Endothelial cell of umbilical vein (primary cell): ENCODE data around the gene SLC30A2. TPM values are rescaled to one million over a fixed set of nuclear protein-coding genes. Genes with fewer than 3 reads are reported as not detected.

Source experiments
- BruUV-seq: library from RNA; stranded (reverse); fragments of 400-500 nt; replicated peaks from 2 replicates; lab custom pipeline; 2021; lab: Mats Ljungman, UMichigan
- CTCF ChIA-PET: fragments of 300-600, 350-600 bp; sonication (Branson Sonifier 250); formaldehyde crosslinking; loops from one replicate; lab custom pipeline; 2021; ENCODE audit warnings: antibody characterized with exemption, inconsistent platforms; lab: Charles Lee
- POLR2A ChIA-PET: fragments of 300-600, 350-600 bp; sonication (Branson Sonifier 250); formaldehyde crosslinking; loops from one replicate; lab custom pipeline; 2021; ENCODE audit warnings: antibody characterized with exemption, inconsistent platforms; lab: Charles Lee
- DNase-seq: peaks from one replicate; pipeline ENCODE4 v3.0.0-alpha.2; 2011; ENCODE audit warnings: low read depth, low spot score
- FAIRE-seq: peaks from 2 replicates; lab custom pipeline; 2011; peaks lifted over from hg19 to GRCh38; lab: Jason Lieb, UNC
- H2AFZ ChIP-seq: 2 replicates; pipeline ENCODE4 v1.6.0; 2012; ENCODE audit warnings: low read depth, low read length, control low read depth, inconsistent platforms
- H3K27ac ChIP-seq: 2 replicates; pipeline ENCODE4 v1.5.1; 2011; ENCODE audit warnings: low read depth, mild to moderate bottlenecking, control low read depth, low read length, moderate library complexity; ENCODE audit not compliant: insufficient read depth
- H3K27me3 ChIP-seq, 2 experiments: 2 replicates each; pipeline versions ENCODE4 v1.6.0 to v1.6.1; 2011; ENCODE audit warnings: low read length in 2 of 2, mixed read lengths in 1 of 2; ENCODE audit not compliant: control insufficient read depth in 2 of 2, insufficient read depth in 2 of 2
- H3K36me3 ChIP-seq, 2 experiments: 2 replicates in 1 of 2; 3 replicates in 1 of 2; pipeline ENCODE4 v1.5.1; 2011; ENCODE audit warnings: low read length in 2 of 2, mild to moderate bottlenecking in 1 of 2, moderate library complexity in 1 of 2; ENCODE audit not compliant: control insufficient read depth in 2 of 2, insufficient read depth in 2 of 2; ENCODE audit errors: extremely low read depth in 1 of 2
- H3K4me1 ChIP-seq: 3 replicates; pipeline ENCODE4 v1.5.1; 2011; ENCODE audit warnings: mild to moderate bottlenecking, low read length; ENCODE audit not compliant: control insufficient read depth, insufficient read depth; ENCODE audit errors: extremely low read depth
- H3K4me2 ChIP-seq: 2 replicates; pipeline ENCODE4 v1.6.1; 2011; ENCODE audit warnings: low read length, control low read depth, mixed read lengths; ENCODE audit not compliant: insufficient read depth
- H3K4me3 ChIP-seq, 3 experiments: fragments of 200-600 bp in 1 of 3; sonication (generic), shearing (Covaris generic) in 1 of 3; replicated peaks in 1 of 3; 2 replicates each; pipeline ENCODE4 v1.5.1; 2011 to 2016; ENCODE audit warnings: control low read depth in 3 of 3, low read length in 3 of 3, mild to moderate bottlenecking in 2 of 3, inconsistent platforms in 1 of 3, low read depth in 1 of 3, moderate library complexity in 1 of 3; ENCODE audit not compliant: insufficient read depth in 1 of 3
- H3K79me2 ChIP-seq: 2 replicates; pipeline ENCODE4 v1.6.0; 2012; ENCODE audit warnings: low read length, inconsistent platforms; ENCODE audit not compliant: control insufficient read depth, insufficient read depth
- H3K9ac ChIP-seq: replicated peaks from 2 replicates; pipeline ENCODE3; 2011; ENCODE audit warnings: low read length, control low read depth; ENCODE audit not compliant: insufficient read depth; ENCODE audit errors: extremely low read depth
- H3K9me1 ChIP-seq: replicated peaks from 3 replicates; pipeline ENCODE4 v1.6.0; 2011; ENCODE audit warnings: mild to moderate bottlenecking, low read length; ENCODE audit not compliant: control insufficient read depth, insufficient read depth; ENCODE audit errors: extremely low read depth
- H3K9me3 ChIP-seq: replicated peaks from 2 replicates; pipeline ENCODE4 v1.5.1; 2012; ENCODE audit warnings: low read length, inconsistent platforms; ENCODE audit not compliant: control insufficient read depth, insufficient read depth
- H4K20me1 ChIP-seq: replicated peaks from 2 replicates; pipeline ENCODE3; 2011; ENCODE audit warnings: mild to moderate bottlenecking, low read length; ENCODE audit not compliant: control insufficient read depth, insufficient read depth; ENCODE audit errors: extremely low read depth
- EZH2 ChIP-seq: IDR thresholded peaks from 2 replicates; pipeline ENCODE4 v1.6.1; 2012; ENCODE audit warnings: borderline replicate concordance, low read depth, mild to moderate bottlenecking, moderate library complexity, low read length, inconsistent platforms; ENCODE audit not compliant: severe bottlenecking
- FOS ChIP-seq: IDR thresholded peaks from 2 replicates; pipeline ENCODE4 v1.6.1; 2011; ENCODE audit warnings: mild to moderate bottlenecking, low read length, moderate library complexity, borderline replicate concordance; ENCODE audit not compliant: insufficient read depth
- GATA2 ChIP-seq: IDR thresholded peaks from 2 replicates; pipeline ENCODE4 v1.7.0; 2011; ENCODE audit warnings: low read depth, mild to moderate bottlenecking, moderate library complexity, mixed read lengths, low read length; ENCODE audit not compliant: insufficient read length, insufficient read depth
- JUN ChIP-seq: IDR thresholded peaks from 2 replicates; pipeline ENCODE4 v1.6.1; 2011; ENCODE audit warnings: borderline replicate concordance, low read depth; ENCODE audit not compliant: insufficient read length, insufficient read depth
- MYC ChIP-seq: IDR thresholded peaks from one replicate; pipeline ENCODE4 v1.6.1; 2011; ENCODE audit warnings: mild to moderate bottlenecking, low read depth, low read length
- POLR2AphosphoS5 ChIP-seq: IDR thresholded peaks from 2 replicates; pipeline ENCODE4 v1.6.1; 2012; ENCODE audit warnings: low read depth, mild to moderate bottlenecking, control low read depth, low read length, moderate library complexity; ENCODE audit not compliant: insufficient read depth
- dilution Hi-C: fragments of 300-500 bp; cut with MboI; formaldehyde crosslinking; loops from one replicate; pipeline ENCODE4 v1.15.0; 2019; ENCODE audit warnings: low sequenced_read_pairs; ENCODE audit not compliant: extremely low pct_ligation_motif_present
- intact Hi-C: fragments of 100-400 bp; cut with micrococcal nuclease; formaldehyde crosslinking; loops from one replicate; pipeline ENCODE4 v1.10.0; 2022
- polyA plus RNA-seq, 4 experiments: library from polyadenylated mRNA; depleted of rRNA in 3 of 4; stranded (reverse) in 3 of 4; unstranded in 1 of 4; fragments of >200 nt; gene quantifications; 2 replicates each; pipeline versions ENCODE4 v1.2.1 to v1.2.3, GENCODE V29; 2011 to 2012; ENCODE audit warnings: missing spikeins in 1 of 4
- total RNA-seq: library from RNA; stranded (reverse); gene quantifications from 2 replicates; pipeline ENCODE4 v1.2.3, GENCODE V29; 2021
- TF ChIP-seq, protein P1 (sequence below): IDR thresholded peaks from 2 replicates; pipeline ENCODE4 v1.6.1; 2011; ENCODE audit not compliant: insufficient read depth, insufficient read length

The SLC30A2 gene
- total and polyA plus RNA-seq, 2 donors (not counting 3 experiments of a cell fraction or from before 2014, with no cell fraction given): not detected

DNA sequence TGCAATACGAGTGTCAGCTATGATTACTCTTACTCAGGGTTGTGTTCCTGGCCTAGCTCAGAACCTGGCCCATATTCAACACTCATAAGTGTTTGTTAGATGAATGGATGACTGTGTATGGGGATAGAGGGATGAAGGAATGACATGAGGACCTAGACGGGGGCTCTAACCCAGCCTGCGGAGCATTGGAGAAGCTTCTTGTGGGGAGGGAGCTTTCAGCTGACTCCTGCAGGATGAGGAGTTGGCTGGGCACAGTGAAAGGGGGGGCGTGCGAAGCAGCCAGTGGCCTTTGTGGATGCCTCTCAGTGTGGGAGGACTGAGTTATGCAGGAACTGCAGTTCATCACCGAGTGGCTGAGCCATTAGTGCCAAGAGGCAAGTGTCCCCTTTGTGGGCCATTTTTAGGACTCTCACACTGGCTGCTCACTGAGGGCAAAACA lies 25.6 kb downstream of the SLC30A2 start:
- Histone ChIP-seq H4K20me1 (no peaks in the 10 kb centered on the region), H3K79me2 (no peaks in the 10 kb centered on the region), H3K9me3 (no peaks in the 10 kb centered on the region), H3K27ac (no peak overlapping the region), H3K27me3 (peaks cover 2 to 4% of the 10 kb centered on the region in 2 experiments), H3K9me1 (no peaks in the 10 kb centered on the region), H3K4me3 (no peak overlapping the region), H2AFZ (no peak overlapping the region), H3K4me2 (no peak overlapping the region), H3K36me3 (no peaks in the 10 kb centered on the region), H3K4me1 (no peaks in the 10 kb centered on the region), H3K9ac (no peak overlapping the region)
- dilution Hi-C loops (no loop called here), intact Hi-C loops (no loop called here)
- DNase-seq (no peak), FAIRE-seq (no peak)
- TF ChIP-seq JUN (no peak), FOS (no peak), MYC (no peak), GATA2 (no peak), POLR2AphosphoS5 (no peak), EZH2 (no peak)
- TF ChIP-seq, protein P1, sequence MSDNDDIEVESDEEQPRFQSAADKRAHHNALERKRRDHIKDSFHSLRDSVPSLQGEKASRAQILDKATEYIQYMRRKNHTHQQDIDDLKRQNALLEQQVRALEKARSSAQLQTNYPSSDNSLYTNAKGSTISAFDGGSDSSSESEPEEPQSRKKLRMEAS: no peak
- no TSS peak for BruUV-seq
- CTCF ChIA-PET: interaction anchor here (0.9 to 2.9 kb wide), 3 partner anchors 15 to 125 kb away, joined by 3 to 8 read pairs (median 3); partner anchors contain the start of gene PAFAH2
- POLR2A ChIA-PET: no interaction called here
